Heart left ventricle (tissue), 16 donors: ENCODE measurements around the gene B4GALT5. TPM values are rescaled to one million over a fixed set of nuclear protein-coding genes. Genes with fewer than 3 reads are reported as not detected.
A peak's percentile ranks its signal among the peaks of the same experiment; 100 is the strongest.

ENCODE experiments used
- ATAC-seq, 4 donors: fragments of 200-7000 bp; cut with Tn5 transposase; one replicate each; pipeline ENCODE4 v1.9.1; 2020 to 2022; ENCODE audit warnings: moderate library complexity in 4 of 4, mild to moderate bottlenecking in 3 of 4, moderate number of reproducible peaks in 1 of 4
- DNase-seq, 5 donors: peaks; one replicate each; pipeline ENCODE4 v3.0.0-alpha.2; 2020
- H3K27ac ChIP-seq, 12 donors: fragments of 200-600 bp; sonication (generic) in 4 of 12; one replicate each; pipeline versions ENCODE4 v1.5.0 to v1.8.0; 2016 to 2022; ENCODE audit warnings: mild to moderate bottlenecking in 2 of 12
- H3K27me3 ChIP-seq, 9 donors: fragments of 200-600 bp; sonication (generic) in 2 of 9; one replicate each; pipeline versions ENCODE4 v1.5.1 to v1.8.0; 2016 to 2022; ENCODE audit warnings: mild to moderate bottlenecking in 3 of 9
- H3K36me3 ChIP-seq, 9 donors: fragments of 200-600 bp; sonication (generic) in 2 of 9; one replicate each; pipeline versions ENCODE4 v1.5.0 to v1.8.0; 2018 to 2022; ENCODE audit warnings: mild to moderate bottlenecking in 2 of 9
- H3K4me1 ChIP-seq, 12 donors: fragments of 200-600 bp; sonication (generic) in 4 of 12; one replicate each; pipeline versions ENCODE4 v1.5.0 to v1.8.0; 2016 to 2022; ENCODE audit warnings: mild to moderate bottlenecking in 3 of 12
- H3K4me3 ChIP-seq, 12 donors: fragments of 200-600 bp; sonication (generic) in 4 of 12; one replicate each; pipeline versions ENCODE4 v1.5.0 to v1.8.0; 2017 to 2022; ENCODE audit warnings: mild to moderate bottlenecking in 9 of 12, moderate library complexity in 4 of 12
- H3K9me3 ChIP-seq, 12 donors: fragments of 200-600 bp; sonication (generic) in 4 of 12; one replicate each; pipeline versions ENCODE4 v1.5.0 to v1.8.0; 2016 to 2022; ENCODE audit warnings: mild to moderate bottlenecking in 1 of 12
- CTCF ChIP-seq, 12 donors: fragments of 200-600 bp; sonication (generic) in 4 of 12; IDR thresholded peaks; one replicate each; pipeline versions ENCODE4 v1.5.0 to v1.8.0; 2018 to 2022; ENCODE audit warnings: antibody characterized with exemption in 12 of 12, mild to moderate bottlenecking in 5 of 12
- POLR2A ChIP-seq, 2 donors: fragments of 450-650 bp; IDR thresholded peaks; one replicate each; pipeline ENCODE4 v1.6.1; 2017; ENCODE audit warnings: antibody characterized with exemption in 2 of 2, mild to moderate bottlenecking in 2 of 2, moderate library complexity in 2 of 2
- WGBS, 4 donors: extraction: QIAGEN DNeasy Blood & Tissue Kit in 2 of 4; methylation state at CpG; one replicate each; pipeline versions ENCODE4 v1.1.5 to v1.1.7; 2013 to 2018; 5-methylcytosine and 5-hydroxymethylcytosine counted together
- intact Hi-C, 10 donors: fragments of 100-400 bp; cut with DNase I; formaldehyde crosslinking; loops; one replicate each; pipeline versions ENCODE4 v1.11.1 to v1.14.2; 2022
- polyA plus RNA-seq, 2 donors: library from polyadenylated mRNA; stranded (reverse); fragments of 200-250 nt; gene quantifications; one replicate each; pipeline ENCODE4 v1.2.3, GENCODE V29; 2013
- total RNA-seq, 9 donors: library from RNA; depleted of rRNA in 2 of 9; stranded (reverse); fragments of >200 nt in 2 of 9; fragmentation: NEBNext Ultra II Directional in 3 of 9; extraction: Animal tissue kit (Norgen Biotek cat#: 25700) in 3 of 9; gene quantifications; one replicate each; pipeline versions ENCODE4 v1.1.0 to v1.2.4, GENCODE V29; 2016 to 2023
- donor health status: ischemic (EF 13 %, LVEDD 7.1; RV severe dilation, severe dysfunction).
- donor health status: healthy with polysubstance abuse.
- donor health status: DM: no; HTN: yes; CAD: no.
- donor health status: DM: no; HTN: no; CAD: no.
- donor health status: ischemic (EF 25% LVEDD 6.9; RV normal size, moderate dysfunction).
- donor health status: ischemic (EF 25% LVEDD 5.7; RV mildly dilated, moderate dysfunction).
- donor health status: healthy.
- donor health status: DM: yes; HTN: yes; CAD: no.
- donor health status: ischemic (EF 35%, LVEDD 5.7; RV mildly dilated, moderate dysfunction).
- donor health status: nonischemic (EF 11% LVEDD 7.7; RV severe dilation, severe dysfunction).
- donor health status: DM: yes; HTN: yes; CAD: no.
- donor health status: PGD.
- donor health status: ischemic (EF 29% LVEDD 5.4; RV normal size, mild dysfunction).
- donor health status: nonischemic (EF 23%, LVEDD 6.1; RV moderate dilation, normal function).

Gene B4GALT5
- total and polyA plus RNA-seq, 11 donors, result 7.0 to 60.4 (median 29.3) TPM

- Histone ChIP-seq H3K27me3 (no peaks in the 10 kb centered on the region), H3K4me3 (no peak overlapping the region), H3K36me3 (no peaks in the 10 kb centered on the region), H3K27ac (peak overlapping the region in 1 of 12 donors; percentile 93), H3K9me3 (no peaks in the 10 kb centered on the region), H3K4me1 (peaks cover under 1 to 90% (median 41%) of the 10 kb centered on the region in 12 donors)
- 94 to 97% (median 96%) methylated on average over 4 of the region's 4 CpGs for WGBS, 4 donors
- intact Hi-C loops, result no loop called here
- no peak for TF ChIP-seq POLR2A (IDR thresholded peaks at IDR 0.05)
- no peak for TF ChIP-seq CTCF (IDR thresholded peaks at IDR 0.05)
- DNase-seq, result no peak
- ATAC-seq, result no peak
Measured at GRCh38 chr20:49682798-49683197, 30.9 kb downstream of the B4GALT5 start.

- Histone ChIP-seq H3K27ac (peak overlapping the region in 1 of 12 donors; percentile 93), H3K4me1 (peaks cover 5 to 90% (median 44%) of the 10 kb centered on the region in 12 donors), H3K4me3 (no peak overlapping the region), H3K36me3 (no peaks in the 10 kb centered on the region), H3K9me3 (no peaks in the 10 kb centered on the region), H3K27me3 (no peaks in the 10 kb centered on the region)
- 83 to 91% (median 88%) methylated on average over 8 of the region's 8 CpGs for WGBS, 4 donors
- intact Hi-C loops, result no loop called here
- no peak for TF ChIP-seq CTCF (IDR thresholded peaks at IDR 0.05)
- no peak for TF ChIP-seq POLR2A (IDR thresholded peaks at IDR 0.05)
- no peak for DNase-seq
- ATAC-seq, result no peak
Measured at GRCh38 chr20:49682278-49682677, 31.4 kb downstream of the B4GALT5 start.

- Histone ChIP-seq H3K27ac (peak overlapping the region in 1 of 12 donors; percentile 93), H3K4me3 (no peak overlapping the region), H3K27me3 (no peaks in the 10 kb centered on the region), H3K4me1 (peaks cover 5 to 90% (median 46%) of the 10 kb centered on the region in 12 donors), H3K36me3 (no peaks in the 10 kb centered on the region), H3K9me3 (no peaks in the 10 kb centered on the region)
- 97 to 99% (median 98%) methylated on average over 3 of the region's 3 CpGs for WGBS, 4 donors
- no peak for ATAC-seq
- intact Hi-C loops, result no loop called here
- TF ChIP-seq POLR2A (IDR thresholded peaks at IDR 0.05) (no peak), CTCF (IDR thresholded peaks at IDR 0.05) (no peak)
- no peak for DNase-seq
Measured at GRCh38 chr20:49681850-49682216, 31.8 kb downstream of the B4GALT5 start.

- peak overlapping the region in 1 of 12 donors; percentile 93 for H3K27ac ChIP-seq
- WGBS, 4 donors, result 68 to 86% (median 75%) methylated on average over 5 to 6 of the region's 6 CpGs
- no peaks in the 10 kb centered on the region for H3K27me3 ChIP-seq
- no peaks in the 10 kb centered on the region for H3K36me3 ChIP-seq
- no peak for ATAC-seq
- no peak overlapping the region for H3K4me3 ChIP-seq
- H3K9me3 ChIP-seq, result no peaks in the 10 kb centered on the region
- no peak for DNase-seq
- TF ChIP-seq CTCF (IDR thresholded peaks at IDR 0.05), result no peak
- TF ChIP-seq POLR2A (IDR thresholded peaks at IDR 0.05), result no peak
- intact Hi-C loops, result no loop called here
- peaks cover 11 to 90% (median 47%) of the 10 kb centered on the region in 12 donors for H3K4me1 ChIP-seq
Measured at GRCh38 chr20:49680484-49680883, 33.2 kb downstream of the B4GALT5 start.
